Lower leg skin (tissue), 4 donors: ENCODE data around the gene BPIFB3. TPM values are rescaled to one million over a fixed set of nuclear protein-coding genes. Genes with fewer than 3 reads are reported as not detected.
"Not testable (repeated sequence)": the region's sequence is repeated elsewhere in the genome, so short reads cannot be mapped to it uniquely, and the experiment has no call there.

Experiments
- DNase-seq, 2 donors: peaks; one replicate each; pipeline ENCODE4 v3.0.0-alpha.2; 2019; ENCODE audit warnings: low spot score in 2 of 2
- H3K4me3 ChIP-seq: fragments of 200-600 bp; sonication (generic); 2 replicates; pipeline ENCODE4 v1.5.1; 2017; ENCODE audit warnings: mild to moderate bottlenecking, low read depth; ENCODE audit not compliant: poor library complexity, severe bottlenecking
- CTCF ChIP-seq, 3 donors: fragments of 450-650 bp; IDR thresholded peaks; one replicate each; pipeline ENCODE4 v1.5.1; 2016; ENCODE audit warnings: antibody characterized with exemption in 3 of 3, mild to moderate bottlenecking in 3 of 3, moderate library complexity in 2 of 3
- POLR2A ChIP-seq, 2 donors: fragments of 450-650 bp; IDR thresholded peaks; one replicate each; pipeline ENCODE4 v1.6.1; 2016 to 2017; ENCODE audit warnings: antibody characterized with exemption in 2 of 2, mild to moderate bottlenecking in 1 of 2, moderate library complexity in 1 of 2
- WGBS, 2 donors: methylation state at CpG; one replicate each; pipeline ENCODE4 v1.1.5; 2018; 5-methylcytosine and 5-hydroxymethylcytosine counted together
- intact Hi-C: fragments of 100-400 bp; cut with DNase I; formaldehyde crosslinking; loops from one replicate; pipeline ENCODE4 v1.15.0; 2023; ENCODE audit warnings: low total_unique reads
- total RNA-seq, 4 donors: library from RNA; depleted of rRNA; stranded (reverse); fragments of >200 nt; gene quantifications; one replicate each; pipeline ENCODE4 v1.1.0, GENCODE V29; 2016

BPIFB3 gene
- total RNA-seq, 4 donors from 2014 or later, result not detected

GRCh38 chr20:33119725-33120720 is 66.3 kb downstream of the BPIFB3 start:
- TF ChIP-seq CTCF (IDR thresholded peaks at IDR 0.05), result no peak
- WGBS, 2 donors, result 74 to 81% methylated on average over 3 of the region's 3 CpGs
- H3K4me3 ChIP-seq, result no peak overlapping the region
- peak in 1 of 2 donors; percentile 17 for DNase-seq
- intact Hi-C loops, result no loop called here

GRCh38 chr20:33120934-33121333 is 67.2 kb downstream of the BPIFB3 start:
- DNase-seq, result peak in 1 of 2 donors; percentile 29
- no peak overlapping the region for H3K4me3 ChIP-seq
- intact Hi-C loops, result no loop called here
- 87 to 94% methylated on average over 3 of the region's 3 CpGs for WGBS, 2 donors
- TF ChIP-seq CTCF (IDR thresholded peaks at IDR 0.05) (no peak), POLR2A (IDR thresholded peaks at IDR 0.05) (no peak)

GRCh38 chr20:33122297-33122696 is 68.6 kb downstream of the BPIFB3 start:
- DNase-seq, result peak in 1 of 2 donors; percentile 68
- intact Hi-C loops, H3K4me3 ChIP-seq: not testable (repeated sequence)
- WGBS, 2 donors, result 44 to 60% methylated on average over 1 of the region's 1 CpG

Other genes with a start within 250 kb of the BPIFB3 start
- gene MAPRE1, start 233.9 kb upstream of the BPIFB3 start, total RNA-seq, result 10 to 100 TPM; 44.6 to 60.2 (median 52.8) TPM
- gene EFCAB8, start 195.0 kb upstream of the BPIFB3 start, total RNA-seq, result not detected
- gene SUN5, start 49.5 kb upstream of the BPIFB3 start, total RNA-seq, result not detected
- gene BPIFB2, start 46.2 kb upstream of the BPIFB3 start, total RNA-seq, result not detected
- not detected for gene BPIFB6, start 22.3 kb upstream of the BPIFB3 start, total RNA-seq
- not detected for gene BPIFB4, start 25.7 kb downstream of the BPIFB3 start, total RNA-seq
- gene BPIFA2, start 114.3 kb downstream of the BPIFB3 start, total RNA-seq, result not detected
- not detected for gene BPIFA3, start 163.4 kb downstream of the BPIFB3 start, total RNA-seq
- not detected for gene BPIFA1, start 182.1 kb downstream of the BPIFB3 start, total RNA-seq
- gene BPIFB1, start 229.3 kb downstream of the BPIFB3 start, total RNA-seq, result not detected